K562 (cell line): ENCODE data around the gene RNF166. TPM values are rescaled to one million over a fixed set of nuclear protein-coding genes. Genes with fewer than 3 reads are reported as not detected.

ENCODE experiments used
- BHLHE40 ChIP-seq: IDR thresholded peaks from 2 replicates; pipeline ENCODE4 v1.6.1; 2011; ENCODE audit warnings: low read length, improper control_type of control experiment
- CCAR2 ChIP-seq: fragments of 200-400 bp; formaldehyde crosslinking; IDR thresholded peaks from 2 replicates; pipeline ENCODE4 v1.6.1; 2017; ENCODE audit warnings: mild to moderate bottlenecking, low read depth, low read length
- CHD1 ChIP-seq: fragments of 200-600 bp; sonication (generic); IDR thresholded peaks from one replicate; pipeline ENCODE4 v1.6.1; 2012; ENCODE audit warnings: mild to moderate bottlenecking, moderate library complexity, low read length, inconsistent platforms
- FOXP4 ChIP-seq: sonication (generic); formaldehyde crosslinking; IDR thresholded peaks from 2 replicates; pipeline ENCODE4 v1.8.0; 2022; ENCODE audit warnings: mild to moderate bottlenecking, missing genetic modification reagents, borderline replicate concordance
- HNRNPH1 ChIP-seq: fragments of 200-400 bp; formaldehyde crosslinking; optimal IDR thresholded peaks from 2 replicates; pipeline ENCODE3; 2017; ENCODE audit warnings: low read depth, mild to moderate bottlenecking, low read length, moderate library complexity
- HOXB6 ChIP-seq: fragments of 250-450 bp; sonication (Bioruptor Pico); IDR thresholded peaks from 2 replicates; pipeline ENCODE4 v1.5.1; 2022; ENCODE audit warnings: mild to moderate bottlenecking, borderline replicate concordance
- JUND ChIP-seq, 2 experiments: IDR thresholded peaks; 2 replicates in 1 of 2; 3 replicates in 1 of 2; pipeline ENCODE4 v1.6.1; 2011; ENCODE audit warnings: borderline replicate concordance in 2 of 2, low read depth in 2 of 2, low read length in 2 of 2, improper control_type of control experiment in 1 of 2, missing biosample characterization in 1 of 2, missing genetic modification characterization in 1 of 2, missing genetic modification reagents in 1 of 2
- MAZ ChIP-seq, 2 experiments: fragments of 450-650 bp in 1 of 2; sonication (generic) in 1 of 2; formaldehyde crosslinking; IDR thresholded peaks in 1 of 2; conservative IDR thresholded peaks in 1 of 2; 2 replicates each; pipeline versions ENCODE4 v1.4.0 to v1.5.0; 2020; ENCODE audit warnings: mild to moderate bottlenecking in 1 of 2, missing genetic modification reagents in 1 of 2
- MEF2D ChIP-seq: conservative IDR thresholded peaks from 2 replicates; pipeline ENCODE4 v1.6.1; 2016; ENCODE audit warnings: low read depth, missing genetic modification characterization, missing compliant biosample characterization
- RFX5 ChIP-seq: IDR thresholded peaks from 2 replicates; pipeline ENCODE4 v1.6.1; 2011; ENCODE audit warnings: low read depth, mild to moderate bottlenecking, improper control_type of control experiment, low read length
- SMAD3 ChIP-seq: fragments of 450-650 bp; formaldehyde crosslinking; conservative IDR thresholded peaks from 2 replicates; pipeline ENCODE4 v1.4.0; 2020; ENCODE audit warnings: mild to moderate bottlenecking
- SMARCE1 ChIP-seq: fragments of 450-650 bp; IDR thresholded peaks from 2 replicates; pipeline ENCODE4 v1.7.1; 2016; ENCODE audit warnings: mild to moderate bottlenecking
- TCF7 ChIP-seq: sonication (generic); IDR thresholded peaks from 2 replicates; pipeline ENCODE4 v1.6.1; 2016; ENCODE audit warnings: antibody characterized with exemption, borderline replicate concordance
- TCFL5 ChIP-seq: fragments of 250-450 bp; sonication (Bioruptor Pico); conservative IDR thresholded peaks from 2 replicates; pipeline ENCODE4 v1.6.1; 2021; ENCODE audit warnings: mild to moderate bottlenecking, moderate library complexity, matching md5 sums
- THAP7 ChIP-seq: fragments of 250-450 bp; sonication (Bioruptor Pico); IDR thresholded peaks from 2 replicates; pipeline ENCODE4 v1.5.0; 2021
- VEZF1 ChIP-seq: fragments of 200-800 bp; sonication (Bioruptor generic); IDR thresholded peaks from 2 replicates; pipeline ENCODE4 v1.6.1; 2017; ENCODE audit warnings: missing genetic modification characterization, missing compliant biosample characterization
- ZNF316 ChIP-seq: fragments of 450-650 bp; IDR thresholded peaks from 2 replicates; pipeline ENCODE4 v1.6.1; 2016
- ZNF436 ChIP-seq: fragments of 250-450, 450-650 bp; sonication (Bioruptor Pico); formaldehyde crosslinking; IDR thresholded peaks from 2 replicates; pipeline ENCODE4 v1.7.0; 2020; ENCODE audit warnings: mild to moderate bottlenecking
- ZNF444 ChIP-seq: fragments of 250-450 bp; sonication (Bioruptor Pico); IDR thresholded peaks from 2 replicates; pipeline ENCODE4 v1.4.0; 2020; ENCODE audit warnings: mild to moderate bottlenecking, moderate library complexity
- ZNF583 ChIP-seq: fragments of 250-450 bp; sonication (Bioruptor Pico); IDR thresholded peaks from 2 replicates; pipeline ENCODE4 v1.4.0; 2020
- ZNF699 ChIP-seq: fragments of 250-450 bp; sonication (Bioruptor Pico); IDR thresholded peaks from 2 replicates; pipeline ENCODE4 v1.8.0; 2021; ENCODE audit warnings: mild to moderate bottlenecking, moderate library complexity; ENCODE audit not compliant: insufficient replicate concordance
- polyA plus RNA-seq, 8 experiments: library from polyadenylated mRNA; depleted of rRNA in 4 of 8; stranded (reverse) in 5 of 8; unstranded in 3 of 8; fragments of >200 nt; fragmentation: Nextera tagmentation in 2 of 8; fragmentation: Illumina TruSeq in 1 of 8; extraction: Ambion mirVana in 2 of 8; extraction: Trizol in 1 of 8; gene quantifications; 2 replicates each; pipeline versions ENCODE4 v1.2.1 to v1.2.3, GENCODE V29; 2011 to 2014; ENCODE audit warnings: inconsistent platforms in 1 of 8, missing spikeins in 1 of 8
- total RNA-seq, 7 experiments: library from RNA; depleted of rRNA in 6 of 7; stranded (reverse); fragments of >200 nt in 6 of 7; fragmentation: Illumina TruSeq in 2 of 7; extraction: Trizol in 2 of 7; gene quantifications; 2 replicates each; pipeline versions ENCODE4 v1.2.1 to v1.2.3, GENCODE V29; 2011 to 2021; ENCODE audit warnings: low replicate concordance in 1 of 7
- TF ChIP-seq, protein P1 (sequence below), 2 experiments: IDR thresholded peaks in 1 of 2; conservative IDR thresholded peaks in 1 of 2; 2 replicates each; pipeline ENCODE4 v1.6.1; 2016; ENCODE audit warnings: low read depth in 2 of 2, mild to moderate bottlenecking in 1 of 2, missing compliant biosample characterization in 1 of 2, missing genetic modification characterization in 1 of 2, moderate library complexity in 1 of 2

RNF166 gene
- total and polyA plus RNA-seq, 9 of the 15 experiments (the other 6 are each of a cell fraction or from before 2014, with no cell fraction given), result 0.56 to 60.3 (median 19.5) TPM

DNA sequence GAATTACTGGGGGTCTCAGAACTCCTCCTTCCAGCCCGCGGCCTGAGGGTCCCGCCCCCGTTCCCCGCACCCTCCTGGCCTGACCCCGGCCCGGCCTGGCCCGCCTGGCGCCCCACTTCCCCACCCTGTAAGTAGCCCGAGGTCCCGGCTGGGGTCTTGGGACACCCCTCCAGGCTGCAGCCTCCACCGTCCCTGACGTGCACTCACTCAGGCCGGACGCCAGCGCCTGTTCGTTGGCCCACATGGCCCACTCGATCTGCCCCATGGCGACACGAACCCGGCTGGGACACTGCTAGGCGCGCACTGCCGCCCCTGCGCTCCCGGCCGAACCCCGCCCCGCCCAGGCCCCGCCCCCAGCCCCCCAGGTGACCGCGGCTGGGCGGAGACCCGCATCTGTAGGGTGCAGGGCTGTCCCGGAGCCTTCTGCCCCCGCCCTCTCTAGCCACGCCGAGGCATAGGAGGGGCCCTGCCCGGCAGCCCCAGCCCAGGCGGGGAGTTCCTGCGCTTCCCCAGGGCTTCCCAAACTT lies 55.4 kb downstream of the RNF166 start, which contains the start of gene CYBA (continued):
- TF ChIP-seq, protein P1, sequence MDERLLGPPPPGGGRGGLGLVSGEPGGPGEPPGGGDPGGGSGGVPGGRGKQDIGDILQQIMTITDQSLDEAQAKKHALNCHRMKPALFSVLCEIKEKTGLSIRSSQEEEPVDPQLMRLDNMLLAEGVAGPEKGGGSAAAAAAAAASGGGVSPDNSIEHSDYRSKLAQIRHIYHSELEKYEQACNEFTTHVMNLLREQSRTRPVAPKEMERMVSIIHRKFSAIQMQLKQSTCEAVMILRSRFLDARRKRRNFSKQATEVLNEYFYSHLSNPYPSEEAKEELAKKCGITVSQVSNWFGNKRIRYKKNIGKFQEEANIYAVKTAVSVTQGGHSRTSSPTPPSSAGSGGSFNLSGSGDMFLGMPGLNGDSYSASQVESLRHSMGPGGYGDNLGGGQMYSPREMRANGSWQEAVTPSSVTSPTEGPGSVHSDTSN (CRISPR knock-in tag; IDR thresholded peaks at IDR 0.05; ENCODE audit: low read depth), result no peak
- TF ChIP-seq, protein P1 (tag; conservative IDR thresholded peaks at IDR 0.05; ENCODE audit: low read depth), result no peak
- TF ChIP-seq TCF7 (no peak), BHLHE40 (no peak), TCFL5 (CRISPR knock-in tag) (no peak), SMAD3 (CRISPR knock-in tag) (no peak), ZNF436 (CRISPR knock-in tag) (no peak), ZNF444 (no peak), FOXP4 (CRISPR knock-in tag) (no peak), MEF2D (tag) (no peak), CCAR2 (no peak), CHD1 (peak; percentile 30), SMARCE1 (no peak), HOXB6 (CRISPR knock-in tag) (no peak), MAZ (CRISPR knock-in tag; conservative IDR thresholded peaks at IDR 0.05 in 1 of 2, IDR thresholded peaks at IDR 0.05 in 1 of 2) (peak in 1 of 2 experiments; percentile 83; a peak in 2 of 4 replicates), RFX5 (no peak), VEZF1 (peak; percentile 90), JUND (IDR thresholded peaks at IDR 0.05; ENCODE audit: borderline replicate concordance, low read depth, low read length) (no peak), JUND (tag; IDR thresholded peaks at IDR 0.05; ENCODE audit: borderline replicate concordance, low read depth, low read length) (no peak; the same call in 2 of the 3 replicates), HNRNPH1 (no peak), THAP7 (no peak), ZNF583 (CRISPR knock-in tag) (no peak), ZNF316 (no peak), ZNF699 (CRISPR knock-in tag) (no peak)
